SIG-M5 (cell line): ENCODE data around the gene ABCD1.
"Not testable (repeated sequence)": the region's sequence is repeated elsewhere in the genome, so short reads cannot be mapped to it uniquely, and the experiment has no call there.

Experiments used
- DNase-seq: peaks from one replicate; lab custom pipeline; 2025; lab: John Stamatoyannopoulos, UW

ABCD1 gene

DNA sequence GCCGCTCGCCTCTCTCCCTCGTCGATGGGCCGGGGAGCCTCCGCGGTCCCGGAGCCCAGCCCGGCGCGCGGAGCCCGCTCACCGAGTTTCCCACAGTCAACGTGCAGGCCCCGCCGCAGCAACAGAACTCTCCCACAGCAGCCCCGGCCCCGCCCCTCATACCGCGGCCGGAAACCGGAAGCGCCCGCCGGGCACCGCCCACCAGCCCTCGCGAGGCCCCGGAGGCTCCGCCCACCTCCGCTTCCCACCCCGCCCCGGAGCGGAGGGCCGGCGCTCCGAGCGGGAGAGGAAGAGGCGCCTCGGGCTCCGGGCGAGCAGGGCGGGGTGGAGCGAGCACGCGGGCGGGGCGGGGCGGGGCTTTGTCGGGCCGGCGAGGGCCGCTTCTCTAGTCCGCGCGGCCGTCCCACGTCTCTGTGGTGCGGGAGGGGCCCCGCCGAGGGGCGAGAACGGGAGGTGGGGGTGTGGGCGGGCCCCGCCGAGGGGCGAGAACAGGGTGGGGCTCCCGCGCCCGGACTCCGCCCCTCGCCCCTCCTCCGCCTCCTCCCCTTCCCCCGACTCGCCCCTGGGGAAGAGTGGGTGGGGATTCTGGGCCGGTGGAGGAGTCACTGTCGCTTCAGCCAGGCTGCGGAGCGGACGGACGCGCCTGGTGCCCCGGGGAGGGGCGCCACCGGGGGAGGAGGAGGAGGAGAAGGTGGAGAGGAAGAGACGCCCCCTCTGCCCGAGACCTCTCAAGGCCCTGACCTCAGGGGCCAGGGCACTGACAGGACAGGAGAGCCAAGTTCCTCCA lies at the start of gene ABCD1, which contains the start of gene BCAP31:
ABCD1 (plus strand) TSS at position 605 of the 787 bp plus-strand sequence. CDS start 411 bp downstream, outside the sequence.
BCAP31 (minus strand) TSS at position 136 of the 787 bp plus-strand sequence. CDS start 1,143 bp downstream, outside the sequence.
- DNase-seq: peak; percentile 35

DNA sequence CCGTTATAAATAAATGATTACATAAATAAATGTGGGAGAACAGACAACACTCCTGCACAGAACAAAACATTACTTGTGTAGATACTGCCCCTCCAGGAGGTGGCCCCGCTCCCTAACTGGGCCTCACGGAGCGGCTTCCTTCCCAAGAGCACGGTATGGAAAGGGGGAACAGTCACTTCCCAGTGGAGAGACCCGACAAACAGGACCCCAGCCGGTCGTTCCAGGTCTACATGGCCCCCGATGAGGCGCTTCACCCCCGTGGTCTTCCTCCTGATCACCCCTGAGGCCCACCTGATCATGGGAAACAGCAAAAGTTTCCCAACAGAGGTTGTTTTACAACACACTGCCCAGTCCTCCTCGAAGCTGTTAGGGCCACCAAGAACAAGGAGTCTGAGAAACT lies 43.5 kb upstream of the ABCD1 start:
- no peak for DNase-seq

GRCh38 chrX:153683486-153683885 lies 41.2 kb upstream of the ABCD1 start:
- DNase-seq: not testable (repeated sequence)

DNA sequence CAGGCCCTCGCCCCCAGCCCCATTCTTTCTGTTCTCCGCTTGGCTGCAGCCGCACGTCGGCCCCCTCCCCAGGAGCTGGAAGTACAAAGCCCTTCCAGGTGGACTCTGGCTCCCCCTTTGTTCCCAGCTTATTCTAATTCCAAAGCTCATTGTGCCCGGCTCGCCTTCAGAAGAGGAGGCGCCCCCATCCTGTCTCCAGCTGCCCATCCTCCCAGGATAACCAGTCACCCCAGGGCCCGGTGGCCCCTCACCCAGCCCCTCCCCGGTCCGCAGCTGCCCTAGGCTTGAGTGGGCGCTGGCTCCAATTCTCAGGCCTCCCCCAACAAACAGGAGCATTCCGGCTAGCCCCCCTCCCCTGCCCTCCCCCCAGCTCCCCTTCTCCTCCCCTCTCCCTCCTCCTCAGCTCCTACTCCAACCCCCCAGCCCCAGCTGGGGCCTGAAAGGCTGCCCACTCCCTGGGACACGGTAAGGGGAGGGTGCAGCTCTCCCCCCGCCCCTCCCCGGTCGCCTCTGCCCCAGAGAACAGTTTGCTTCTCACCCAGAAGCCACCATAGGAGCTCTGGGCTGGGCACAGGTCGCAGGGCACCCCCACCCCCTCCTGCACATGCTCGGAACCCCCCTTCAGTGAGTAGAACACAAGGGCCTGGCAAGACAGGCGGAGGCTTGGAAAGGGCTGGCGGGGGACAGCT lies 40.0 kb upstream of the ABCD1 start:
- no peak for DNase-seq

GRCh38 chrX:153685156-153685536 lies 39.5 kb upstream of the ABCD1 start:
- no peak for DNase-seq

DNA sequence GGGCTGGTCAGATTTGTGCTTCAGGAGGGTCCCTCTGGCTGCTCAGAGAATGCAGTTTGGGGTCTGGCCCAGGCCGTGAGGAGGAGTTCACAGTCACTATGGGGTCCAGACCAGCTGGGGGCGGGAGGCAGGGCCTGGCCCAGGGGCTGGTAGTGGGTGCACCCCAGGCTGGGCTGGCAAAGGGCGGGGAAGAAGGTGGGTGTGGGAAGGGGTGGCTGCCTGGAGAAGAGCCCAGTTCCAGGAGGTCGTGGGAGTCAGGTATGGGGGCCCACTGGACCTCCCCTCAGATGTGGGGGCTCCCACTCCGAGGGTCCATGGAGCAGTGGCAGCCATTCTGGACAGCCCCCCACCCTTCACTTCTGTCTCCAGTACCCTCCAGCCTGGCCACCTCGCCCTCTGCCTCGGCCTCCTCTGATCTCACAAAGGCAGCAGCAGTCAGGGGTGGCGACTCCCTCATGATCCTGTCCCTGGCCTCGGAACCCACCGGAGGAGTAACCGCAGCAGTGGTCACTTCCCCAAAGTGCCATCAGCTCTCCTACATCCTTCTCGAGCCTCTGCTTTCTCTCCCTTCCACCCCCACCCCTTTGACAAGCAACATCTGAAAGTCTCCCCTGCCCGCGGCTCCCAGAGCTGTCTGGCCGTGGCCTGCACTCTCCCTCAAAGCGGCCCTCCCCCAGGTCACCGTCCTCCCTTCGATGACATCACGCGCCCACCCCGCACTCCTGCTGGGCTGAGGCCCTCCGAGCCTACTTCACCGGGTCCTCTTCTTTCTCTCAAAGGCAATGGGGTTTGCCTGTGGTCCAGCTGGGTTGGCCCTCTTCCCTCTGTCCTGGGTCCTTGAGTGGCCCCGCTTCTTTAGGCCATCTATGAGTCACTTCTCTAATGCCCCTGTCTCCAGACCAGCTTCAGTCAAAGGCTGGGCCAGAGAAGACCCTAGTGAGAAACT lies 38.6 kb upstream of the ABCD1 start:
- no peak for DNase-seq

GRCh38 chrX:153686711-153687110 lies 37.9 kb upstream of the ABCD1 start:
- DNase-seq: no peak

- DNase-seq: no peak
These were observed 37.3 kb upstream of the ABCD1 start, which contains the start of gene SLC6A8 for GRCh38 chrX:153687121-153688039. Gene SLC6A8 (plus strand): TSS chrX:153687926. CDS start chrX:153688575, 649 bp downstream.

- no peak for DNase-seq
These were observed 36.6 kb upstream of the ABCD1 start for GRCh38 chrX:153688071-153688470.

DNA sequence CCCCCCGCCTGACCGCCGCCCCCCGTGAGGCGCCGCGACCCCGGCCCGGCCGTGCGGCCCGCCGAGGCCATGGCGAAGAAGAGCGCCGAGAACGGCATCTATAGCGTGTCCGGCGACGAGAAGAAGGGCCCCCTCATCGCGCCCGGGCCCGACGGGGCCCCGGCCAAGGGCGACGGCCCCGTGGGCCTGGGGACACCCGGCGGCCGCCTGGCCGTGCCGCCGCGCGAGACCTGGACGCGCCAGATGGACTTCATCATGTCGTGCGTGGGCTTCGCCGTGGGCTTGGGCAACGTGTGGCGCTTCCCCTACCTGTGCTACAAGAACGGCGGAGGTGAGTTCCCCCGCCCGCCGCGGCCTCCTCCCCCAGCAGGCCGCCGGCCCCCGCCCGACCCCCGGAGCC lies 36.1 kb upstream of the ABCD1 start:
- DNase-seq: no peak

GRCh38 chrX:153688911-153689590 lies 35.6 kb upstream of the ABCD1 start:
- DNase-seq: no peak

DNA sequence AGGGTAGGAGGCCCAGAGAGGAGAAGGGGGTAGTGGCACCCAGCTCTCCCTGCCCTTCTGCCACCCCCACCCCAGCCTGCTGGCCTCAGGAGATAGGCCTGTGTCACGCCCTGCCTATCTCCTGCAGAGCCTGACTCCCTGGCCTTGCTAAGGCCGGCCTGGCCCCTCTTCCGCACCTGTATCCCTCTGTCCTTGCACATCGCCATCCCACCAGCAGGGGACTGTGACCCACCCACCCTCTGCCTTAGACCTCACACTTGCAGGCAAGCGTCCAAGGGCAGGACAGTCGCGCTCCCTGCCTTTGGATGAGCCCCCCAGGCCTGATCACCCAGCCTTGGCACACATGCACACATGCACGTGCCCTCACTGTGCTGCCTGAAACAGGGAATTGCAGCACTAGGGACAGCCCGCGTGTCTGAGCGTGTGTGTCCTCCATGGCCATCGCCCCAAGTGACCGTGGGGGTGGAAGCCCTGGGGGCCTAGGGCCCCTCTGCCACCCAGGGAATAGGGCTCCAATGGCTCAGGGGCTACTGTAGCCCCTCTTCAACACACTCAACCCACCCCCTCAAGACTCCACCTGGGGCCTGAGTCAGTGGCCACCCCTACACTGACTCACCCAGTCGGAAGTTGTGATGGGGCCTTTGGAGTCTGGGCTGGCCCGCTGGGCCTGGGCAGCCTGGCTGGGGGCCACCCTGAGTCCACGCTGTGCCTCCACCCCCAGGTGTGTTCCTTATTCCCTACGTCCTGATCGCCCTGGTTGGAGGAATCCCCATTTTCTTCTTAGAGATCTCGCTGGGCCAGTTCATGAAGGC lies 34.8 kb upstream of the ABCD1 start:
- DNase-seq: no peak

GRCh38 chrX:153690466-153690865 lies 34.2 kb upstream of the ABCD1 start:
- no peak for DNase-seq

DNA sequence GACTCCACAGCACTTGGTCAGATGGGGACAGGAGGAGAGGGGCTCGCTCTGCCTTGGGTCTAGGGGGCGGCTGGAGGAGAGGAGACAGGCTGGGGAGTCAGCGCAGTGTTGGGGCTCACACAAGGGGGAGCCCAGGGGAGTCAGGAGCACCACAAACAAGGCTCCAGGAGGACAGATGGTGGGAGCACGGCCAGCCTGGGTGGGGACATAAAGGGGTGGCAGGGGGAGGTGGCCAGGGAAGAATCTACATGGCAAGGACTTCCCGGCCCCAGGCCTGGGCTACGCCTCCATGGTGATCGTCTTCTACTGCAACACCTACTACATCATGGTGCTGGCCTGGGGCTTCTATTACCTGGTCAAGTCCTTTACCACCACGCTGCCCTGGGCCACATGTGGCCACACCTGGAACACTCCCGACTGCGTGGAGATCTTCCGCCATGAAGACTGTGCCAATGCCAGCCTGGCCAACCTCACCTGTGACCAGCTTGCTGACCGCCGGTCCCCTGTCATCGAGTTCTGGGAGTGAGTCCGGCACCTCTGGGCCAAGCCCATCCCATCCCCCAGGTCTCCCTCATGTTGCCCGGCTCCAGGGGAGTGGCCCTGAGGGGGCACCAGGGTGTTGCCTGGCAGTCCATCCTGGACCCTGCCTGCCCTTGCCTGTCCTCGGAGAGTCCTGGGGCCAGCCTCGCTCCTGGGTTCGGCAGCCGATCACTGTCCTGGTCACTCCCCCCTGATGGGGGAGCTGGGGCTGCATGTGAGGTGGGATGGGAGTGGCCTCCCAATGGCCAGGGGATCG lies 33.4 kb upstream of the ABCD1 start:
- not testable (repeated sequence) for DNase-seq

DNA sequence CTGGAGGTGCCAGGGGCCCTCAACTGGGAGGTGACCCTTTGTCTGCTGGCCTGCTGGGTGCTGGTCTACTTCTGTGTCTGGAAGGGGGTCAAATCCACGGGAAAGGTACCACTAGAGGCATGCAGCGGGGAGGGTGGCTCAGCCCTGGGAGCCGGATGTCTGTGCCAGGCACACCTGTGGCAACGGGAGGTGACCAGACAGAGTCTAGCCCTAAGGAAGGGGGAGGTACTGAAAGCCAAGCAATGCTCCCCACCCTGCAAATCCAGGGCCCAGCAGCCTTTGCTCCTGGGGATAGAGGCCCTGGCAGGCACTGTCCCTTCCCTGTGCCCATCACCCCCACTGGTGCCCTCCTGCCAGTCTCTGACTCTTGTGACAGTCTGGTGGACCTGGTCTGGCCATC lies 32.7 kb upstream of the ABCD1 start:
- no peak for DNase-seq

- DNase-seq: no peak
These were observed 32.0 kb upstream of the ABCD1 start for GRCh38 chrX:153692611-153693156.

DNA sequence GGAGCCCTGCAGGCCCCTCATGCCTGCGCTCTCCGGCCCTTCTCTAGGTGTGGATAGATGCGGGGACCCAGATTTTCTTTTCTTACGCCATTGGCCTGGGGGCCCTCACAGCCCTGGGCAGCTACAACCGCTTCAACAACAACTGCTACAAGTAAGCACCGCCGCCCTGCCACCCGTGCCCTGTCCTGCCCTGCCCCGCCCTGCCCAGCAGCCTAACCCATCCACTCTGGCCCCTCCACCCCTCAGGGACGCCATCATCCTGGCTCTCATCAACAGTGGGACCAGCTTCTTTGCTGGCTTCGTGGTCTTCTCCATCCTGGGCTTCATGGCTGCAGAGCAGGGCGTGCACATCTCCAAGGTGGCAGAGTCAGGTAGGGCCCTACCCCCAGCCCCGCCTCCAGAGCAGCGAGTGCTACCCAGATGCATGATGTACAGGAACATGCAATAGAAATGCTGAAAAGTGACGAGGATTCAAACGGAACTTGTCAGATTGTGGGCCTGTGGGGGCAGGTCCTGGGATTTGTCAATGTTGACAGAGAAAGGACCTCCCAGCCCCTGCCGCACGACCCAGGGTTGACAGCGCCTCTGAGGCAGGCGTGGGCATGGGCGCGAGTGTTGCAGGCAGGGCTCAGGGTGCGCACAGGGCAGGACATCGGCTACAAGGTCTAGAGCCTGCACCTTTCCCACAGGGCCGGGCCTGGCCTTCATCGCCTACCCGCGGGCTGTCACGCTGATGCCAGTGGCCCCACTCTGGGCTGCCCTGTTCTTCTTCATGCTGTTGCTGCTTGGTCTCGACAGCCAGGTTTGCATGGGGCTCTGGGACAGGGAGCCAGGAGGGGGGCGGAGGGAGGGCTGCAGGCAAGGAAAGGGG lies 31.2 kb upstream of the ABCD1 start:
- DNase-seq: no peak
